ENCODE data around the gene RBM8A.

RBM8A gene

DNA sequence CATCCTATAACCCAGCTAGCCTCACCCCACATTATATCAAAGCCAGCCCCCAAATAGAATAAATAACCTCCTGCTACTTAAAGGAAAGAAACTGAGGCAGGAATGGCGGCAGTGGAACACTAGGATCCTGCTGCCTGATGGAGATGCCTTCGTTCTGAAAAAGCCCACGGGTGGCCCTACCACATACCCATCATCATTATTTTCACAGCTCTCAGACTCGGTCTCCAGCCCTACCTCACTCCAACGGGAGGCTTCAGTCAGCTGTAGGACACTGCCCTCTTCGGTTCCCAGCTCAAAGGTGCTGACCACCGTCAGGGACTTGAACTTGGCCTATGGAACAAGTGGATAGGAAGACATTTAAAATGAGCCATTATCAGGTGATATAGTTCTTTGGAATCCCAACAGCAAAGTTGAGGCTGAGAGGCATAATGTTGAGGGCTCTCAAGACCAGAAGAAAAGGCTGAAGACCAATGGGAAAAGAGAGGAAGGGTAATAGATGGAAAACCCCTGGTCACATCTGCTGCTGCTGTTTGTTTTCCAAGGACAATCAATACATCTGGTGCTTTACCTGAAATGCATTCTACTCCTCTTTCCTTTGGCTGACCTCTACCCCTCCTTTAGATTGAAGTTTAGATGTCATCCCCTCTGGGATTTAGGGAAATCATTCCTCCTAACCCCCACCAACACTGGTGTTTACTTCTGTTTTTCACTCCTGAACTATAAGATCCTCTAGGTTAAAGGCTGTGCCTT is 33.8 kb downstream of the RBM8A start:
- TF ChIP-seq JUND (IDR thresholded peaks at IDR 0.05; ENCODE audit: low read depth): no peak
- in situ Hi-C loops (cut with HindIII; ENCODE audit: low pct_unique_long_range_greater_than_20kb, low sequenced_read_pairs): no loop called here
- DNase-seq (ENCODE audit: low read depth in 1 of 2, low spot score in 1 of 2): no peak

DNA sequence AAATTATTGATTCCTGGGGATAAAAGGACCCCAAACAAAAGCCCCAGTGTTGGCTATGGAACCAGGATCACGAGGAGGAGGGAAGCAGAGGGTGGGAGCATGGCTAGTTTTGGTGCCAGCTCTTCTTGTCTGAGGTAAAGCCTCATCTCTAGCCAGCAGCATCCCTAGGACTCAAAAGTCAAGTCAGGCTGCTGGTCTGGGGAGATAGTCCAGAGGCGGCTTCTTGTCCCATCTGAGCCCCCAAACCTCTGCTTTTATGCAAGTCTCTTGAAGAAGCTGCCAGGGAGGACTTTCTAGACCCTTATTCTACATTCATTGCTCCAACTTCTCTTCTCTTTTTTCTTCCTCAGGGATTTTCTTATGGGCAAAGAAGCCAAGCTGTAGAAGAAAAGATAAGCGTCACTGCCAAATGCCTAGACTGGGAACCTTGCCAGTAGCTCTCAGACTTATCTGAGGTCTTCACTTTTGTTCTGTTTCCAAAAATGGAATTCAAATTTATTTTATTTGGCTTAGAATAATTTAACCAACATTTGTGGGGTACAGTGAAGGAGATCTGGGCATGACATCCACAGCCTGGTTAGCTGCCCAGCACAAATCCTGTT is 34.7 kb downstream of the RBM8A start:
- no peak for TF ChIP-seq JUND (IDR thresholded peaks at IDR 0.05; ENCODE audit: low read depth)
- in situ Hi-C loops (cut with HindIII; ENCODE audit: low pct_unique_long_range_greater_than_20kb, low sequenced_read_pairs): no loop called here
- no peak for DNase-seq (ENCODE audit: low read depth in 1 of 2, low spot score in 1 of 2)

DNA sequence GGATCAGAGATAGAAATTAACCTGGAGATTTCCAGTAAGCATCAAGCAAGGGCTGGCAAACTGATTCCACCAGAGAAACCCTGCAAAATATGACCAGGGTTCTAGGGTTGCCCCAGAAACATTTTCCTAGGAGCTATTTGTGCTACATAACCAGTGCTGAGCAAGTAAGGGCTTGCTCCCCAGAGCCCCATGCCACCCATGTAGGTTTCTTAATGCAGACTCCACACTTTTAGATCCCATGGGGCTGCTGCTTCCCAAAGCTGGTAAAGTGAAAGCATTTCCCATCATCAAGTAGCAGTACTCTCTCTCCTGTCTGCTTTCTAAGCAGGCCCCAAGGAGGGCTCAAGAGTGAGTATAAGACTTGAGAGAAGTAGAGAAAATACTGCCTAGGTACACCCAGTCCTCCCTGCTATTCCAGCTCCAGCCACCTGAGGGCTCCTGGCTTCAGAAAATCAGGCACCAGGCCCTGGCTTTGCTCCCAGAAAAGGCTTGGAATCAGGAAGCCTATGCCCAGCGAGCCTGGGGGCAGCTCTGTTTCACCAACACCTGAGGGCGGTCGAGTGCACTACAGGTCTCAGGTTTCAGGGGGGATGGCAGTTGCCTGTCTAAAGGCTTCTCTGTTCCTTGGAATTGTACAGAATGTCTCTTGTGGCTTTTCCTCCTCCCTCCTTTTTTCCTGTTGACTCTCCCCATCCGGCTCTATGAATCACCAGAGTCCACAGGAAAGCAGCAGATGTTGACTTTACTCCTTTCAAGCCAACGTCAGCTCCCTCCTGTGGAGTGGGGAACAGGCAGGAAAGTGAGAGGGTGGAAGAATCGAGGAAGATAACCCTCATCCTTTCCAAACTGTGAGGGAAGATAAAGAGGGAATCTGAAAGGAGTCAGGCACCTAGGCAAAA is 35.4 kb downstream of the RBM8A start:
- peak; percentile 75; the same call in 1 of the 2 replicates for TF ChIP-seq JUND (IDR thresholded peaks at IDR 0.05; ENCODE audit: low read depth)
- in situ Hi-C loops (cut with HindIII; ENCODE audit: low pct_unique_long_range_greater_than_20kb, low sequenced_read_pairs): no loop called here
- peak; percentile 88 to 100 for DNase-seq (ENCODE audit: low read depth in 1 of 2, low spot score in 1 of 2)

DNA sequence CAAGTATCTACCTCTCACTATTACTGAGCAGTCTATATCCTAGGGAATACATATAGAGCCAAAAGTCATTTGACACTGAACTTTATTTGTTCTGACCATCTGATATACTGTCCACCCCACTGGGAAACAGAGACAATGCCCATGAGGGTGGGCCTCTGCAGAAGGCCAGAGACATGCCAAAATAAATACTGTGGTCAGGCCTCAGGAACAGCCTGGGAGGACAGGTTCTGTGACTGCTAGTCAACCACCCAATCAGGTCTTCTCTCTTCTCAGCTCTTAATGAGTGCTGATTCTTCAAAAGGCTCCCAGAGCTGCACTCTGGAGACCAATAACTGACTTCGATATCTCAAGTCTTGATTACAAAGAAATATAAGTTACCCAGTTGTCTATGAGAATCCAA is 36.1 kb downstream of the RBM8A start:
- in situ Hi-C loops (cut with HindIII; ENCODE audit: low pct_unique_long_range_greater_than_20kb, low sequenced_read_pairs): no loop called here
- TF ChIP-seq JUND (IDR thresholded peaks at IDR 0.05; ENCODE audit: low read depth): no peak; the same call in 1 of the 2 replicates
- peak; percentile 72 to 99 for DNase-seq (ENCODE audit: low read depth in 1 of 2, low spot score in 1 of 2)

DNA sequence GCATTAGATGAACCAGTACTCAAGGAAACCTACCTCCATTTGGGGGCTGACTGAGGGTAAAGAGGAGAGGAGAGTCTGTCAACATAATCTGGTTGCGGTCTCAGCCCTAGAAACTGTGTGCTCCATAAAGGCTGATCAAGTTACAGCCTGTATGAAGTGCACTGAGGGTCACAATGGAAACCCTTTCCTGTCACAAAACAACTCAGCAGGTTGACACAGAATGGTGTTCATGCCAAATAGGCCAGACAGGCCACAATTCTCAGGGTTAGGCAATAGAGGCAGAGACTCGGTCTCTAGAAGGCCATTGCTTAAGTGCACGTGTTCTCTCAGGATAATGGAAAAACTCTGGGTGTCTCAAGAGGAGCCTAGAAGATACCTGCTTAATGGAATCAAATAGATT is 37.6 kb downstream of the RBM8A start:
- TF ChIP-seq JUND (IDR thresholded peaks at IDR 0.05; ENCODE audit: low read depth): no peak
- peak in 1 of 2 experiments; percentile 23 for DNase-seq (ENCODE audit: low read depth in 1 of 2, low spot score in 1 of 2)
- in situ Hi-C loops (cut with HindIII; ENCODE audit: low pct_unique_long_range_greater_than_20kb, low sequenced_read_pairs): no loop called here

DNA sequence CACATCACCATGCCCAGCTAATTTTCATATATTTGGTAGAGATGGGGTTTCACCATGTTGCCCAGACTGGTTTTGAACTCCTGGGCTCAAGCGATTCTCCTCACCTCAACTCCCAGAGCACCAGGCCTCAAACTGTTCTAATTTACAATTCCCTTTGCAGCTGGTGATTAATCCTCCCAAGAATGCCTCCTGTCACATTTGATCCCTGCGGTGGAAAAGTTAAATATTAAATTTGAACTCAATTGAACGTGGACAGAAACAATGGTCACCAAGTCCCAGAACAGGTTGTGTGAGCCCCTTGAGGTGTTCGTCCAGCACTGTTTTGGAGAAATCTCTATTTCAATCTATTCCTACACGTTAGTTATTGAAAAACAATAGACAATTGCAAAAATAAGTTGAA is 39.7 kb downstream of the RBM8A start:
- peak in 1 of 2 experiments; percentile 90 for DNase-seq (ENCODE audit: low read depth in 1 of 2, low spot score in 1 of 2)
- no peak for TF ChIP-seq JUND (IDR thresholded peaks at IDR 0.05; ENCODE audit: low read depth)
- in situ Hi-C loops (cut with HindIII; ENCODE audit: low pct_unique_long_range_greater_than_20kb, low sequenced_read_pairs): no loop called here

DNA sequence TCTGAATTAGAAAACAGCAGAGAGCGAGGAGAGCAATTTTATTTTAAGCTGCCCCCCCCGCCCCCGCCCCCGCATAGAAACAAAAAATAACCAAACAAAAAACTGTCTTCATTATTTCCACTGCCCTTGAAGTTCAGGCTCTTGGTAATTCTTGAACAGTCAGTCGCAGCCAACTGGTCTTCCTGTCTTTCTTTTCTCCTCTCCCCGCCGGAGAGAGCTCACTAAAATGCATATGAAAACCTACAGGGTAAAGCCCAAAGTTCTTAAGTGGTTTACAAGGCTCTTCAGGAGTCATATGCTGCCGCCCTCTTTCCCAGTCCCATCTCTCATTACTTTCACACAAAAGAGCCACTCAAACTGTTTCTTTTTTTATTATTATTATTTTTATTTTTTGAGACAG is 40.5 kb downstream of the RBM8A start:
- in situ Hi-C loops (cut with HindIII; ENCODE audit: low pct_unique_long_range_greater_than_20kb, low sequenced_read_pairs): no loop called here
- DNase-seq (ENCODE audit: low read depth in 1 of 2, low spot score in 1 of 2): no peak
- no peak for TF ChIP-seq JUND (IDR thresholded peaks at IDR 0.05; ENCODE audit: low read depth)

DNA sequence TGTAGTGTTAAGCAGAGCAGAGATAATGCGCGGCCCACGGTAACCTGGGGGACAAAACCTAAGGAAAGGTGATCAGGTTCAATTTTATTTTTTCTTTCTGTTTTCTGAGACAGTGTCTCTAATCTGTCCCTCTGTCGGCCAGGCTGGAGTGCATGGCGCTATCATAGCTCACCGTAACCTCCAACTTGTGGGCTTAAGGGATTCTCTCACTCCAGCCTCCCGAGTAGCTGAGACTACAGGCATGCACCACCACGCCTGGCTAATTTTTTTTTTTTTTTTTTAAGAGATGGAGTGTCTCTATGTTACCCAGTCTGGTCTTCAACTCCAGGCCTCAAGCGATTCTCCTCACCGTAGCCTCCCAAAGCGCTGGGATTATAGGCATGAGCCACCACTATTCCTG is 40.9 kb downstream of the RBM8A start:
- no peak for TF ChIP-seq JUND (IDR thresholded peaks at IDR 0.05; ENCODE audit: low read depth)
- in situ Hi-C loops (cut with HindIII; ENCODE audit: low pct_unique_long_range_greater_than_20kb, low sequenced_read_pairs): no loop called here
- no peak for DNase-seq (ENCODE audit: low read depth in 1 of 2, low spot score in 1 of 2)

DNA sequence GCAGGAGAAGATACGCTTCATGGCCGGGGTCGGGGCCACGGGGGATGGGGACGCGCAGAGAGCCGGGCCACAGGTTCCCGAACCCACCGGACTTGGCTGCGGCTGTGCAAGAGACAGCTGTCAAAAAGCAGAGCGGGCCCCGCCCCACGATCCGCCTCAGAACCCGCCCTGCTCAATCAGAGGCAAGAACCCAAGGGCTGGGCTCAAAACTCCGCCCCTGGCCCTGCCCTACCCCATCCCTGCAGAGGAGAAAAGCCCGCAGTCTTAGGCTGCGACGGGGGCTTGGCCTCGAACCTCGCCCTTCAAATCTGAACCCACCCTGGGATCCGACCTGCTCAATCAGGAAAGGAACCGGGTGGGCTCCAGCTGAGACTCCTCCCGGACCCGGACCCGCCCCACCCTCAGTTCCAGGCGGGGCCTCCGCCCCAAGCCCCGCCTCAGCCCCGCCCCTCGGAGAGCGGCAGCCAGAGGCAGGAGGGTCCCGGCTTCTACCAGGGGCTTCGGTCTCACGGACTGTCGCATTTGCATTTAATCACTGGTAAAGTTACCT is 41.5 kb downstream of the RBM8A start, which contains the start of gene ANKRD35:
ANKRD35 (minus strand) TSS at position 129 of the 550 bp plus-strand sequence; CDS start at position 21, 108 bp downstream.
- no peak for TF ChIP-seq JUND (IDR thresholded peaks at IDR 0.05; ENCODE audit: low read depth)
- in situ Hi-C loops (cut with HindIII; ENCODE audit: low pct_unique_long_range_greater_than_20kb, low sequenced_read_pairs): no loop called here
- peak; percentile 85 to 97 for DNase-seq (ENCODE audit: low read depth in 1 of 2, low spot score in 1 of 2)

DNA sequence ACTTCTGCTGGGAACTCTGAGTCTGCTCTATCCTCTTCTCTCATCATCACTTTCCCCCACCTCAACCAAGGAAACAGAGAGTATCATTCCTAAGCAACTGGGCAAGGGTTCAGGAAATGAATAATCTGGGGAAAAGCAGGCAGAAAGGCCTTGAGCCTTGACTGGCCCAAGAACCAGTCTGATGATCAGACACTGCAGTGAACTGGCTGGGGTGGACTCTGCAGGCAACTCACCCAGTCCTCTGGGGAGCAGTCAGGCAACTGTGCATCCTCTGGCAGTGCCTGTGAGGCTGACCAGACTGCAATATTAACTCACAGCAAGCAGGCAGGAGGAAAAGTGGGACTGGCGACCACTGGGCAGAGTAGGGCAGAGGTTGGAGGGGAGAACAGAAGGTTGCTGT is 42.6 kb downstream of the RBM8A start:
- no peak for TF ChIP-seq JUND (IDR thresholded peaks at IDR 0.05; ENCODE audit: low read depth)
- DNase-seq (ENCODE audit: low read depth in 1 of 2, low spot score in 1 of 2): no peak
- in situ Hi-C loops (cut with HindIII; ENCODE audit: low pct_unique_long_range_greater_than_20kb, low sequenced_read_pairs): no loop called here

DNA sequence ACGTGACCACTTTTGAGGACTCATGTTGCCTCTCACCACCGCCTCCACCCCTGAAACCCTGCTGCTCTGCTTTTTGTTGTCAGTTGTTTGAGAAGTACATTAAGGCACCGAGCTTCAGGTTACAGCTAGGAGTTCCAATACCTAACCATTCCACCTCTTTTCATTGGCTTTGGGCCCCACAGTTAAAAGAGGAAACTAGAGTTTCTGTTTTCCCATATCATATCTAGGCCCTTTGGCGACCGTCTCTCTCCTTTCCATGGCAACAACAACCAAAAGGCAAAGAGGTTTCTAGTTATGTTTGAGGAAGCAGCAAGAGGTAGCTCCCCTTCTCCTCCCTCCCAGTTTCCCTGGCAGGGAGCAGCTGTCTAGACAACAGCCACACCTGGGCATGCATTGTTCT is 47.5 kb downstream of the RBM8A start:
- in situ Hi-C loops (cut with HindIII; ENCODE audit: low pct_unique_long_range_greater_than_20kb, low sequenced_read_pairs): no loop called here
- no peak for DNase-seq (ENCODE audit: low read depth in 1 of 2, low spot score in 1 of 2)
- TF ChIP-seq JUND (IDR thresholded peaks at IDR 0.05; ENCODE audit: low read depth): no peak

DNA sequence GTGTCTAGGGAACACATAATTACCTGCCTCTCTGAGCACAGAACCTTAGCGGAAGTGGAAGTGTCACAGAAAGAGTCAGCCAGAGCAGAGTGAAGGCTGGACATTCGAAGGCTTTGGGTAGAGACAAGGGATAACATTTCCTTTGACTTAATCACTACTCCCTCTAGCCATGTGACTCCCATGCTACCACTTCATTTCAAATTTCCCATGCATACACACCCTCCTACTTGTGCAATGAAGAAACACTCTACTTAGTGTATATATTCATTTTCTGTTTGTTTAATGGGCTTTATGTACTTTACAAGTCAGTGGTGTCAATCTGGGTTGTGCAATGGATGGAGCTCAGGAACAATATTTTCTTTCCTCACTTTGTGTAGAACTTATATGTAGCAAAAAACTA is 48.6 kb downstream of the RBM8A start:
- DNase-seq (ENCODE audit: low read depth in 1 of 2, low spot score in 1 of 2): no peak
- TF ChIP-seq JUND (IDR thresholded peaks at IDR 0.05; ENCODE audit: low read depth): no peak
- in situ Hi-C loops (cut with HindIII; ENCODE audit: low pct_unique_long_range_greater_than_20kb, low sequenced_read_pairs): no loop called here
